Measurements from ENCODE around the gene STAT3. TPM values are rescaled to one million over a fixed set of nuclear protein-coding genes. Genes with fewer than 3 reads are reported as not detected.
A peak's percentile ranks its signal among the peaks of the same experiment; 100 is the strongest.

The STAT3 gene
- total RNA-seq, 1 donor from 2014 or later: 41.2 TPM

GRCh38 chr17:42290577-42290976 is 97.7 kb downstream of the STAT3 start:
- H3K4me3 Mint-ChIP-seq (ENCODE audit: low read depth): no peak overlapping the region

GRCh38 chr17:42289611-42290181 is 98.5 kb downstream of the STAT3 start:
- Mint-ChIP-seq H3K27ac (no peak overlapping the region), H3K4me3 (ENCODE audit: low read depth) (no peak overlapping the region), H3K9me3 (ENCODE audit: low read depth) (no peaks in the 10 kb centered on the region), H3K4me1 (ENCODE audit: low read depth) (peaks cover 1% of the 10 kb centered on the region), H3K27me3 (peaks cover 57% of the 10 kb centered on the region), H3K36me3 (ENCODE audit: insufficient read depth) (no peaks in the 10 kb centered on the region)
- TF ChIP-seq CTCF (IDR thresholded peaks at IDR 0.05; ENCODE audit: unreplicated experiment): no peak
- no peak for DNase-seq (ENCODE audit: low spot score, unreplicated experiment)

More at GRCh38 chr17:42290577-42290976, 97.7 kb downstream of the STAT3 start:
- peaks cover 1% of the 10 kb centered on the region for H3K4me1 Mint-ChIP-seq (ENCODE audit: low read depth)
- no peak for DNase-seq (ENCODE audit: low spot score, unreplicated experiment)
- TF ChIP-seq CTCF (IDR thresholded peaks at IDR 0.05; ENCODE audit: unreplicated experiment): no peak
- H3K9me3 Mint-ChIP-seq (ENCODE audit: low read depth): no peaks in the 10 kb centered on the region
- no peaks in the 10 kb centered on the region for H3K36me3 Mint-ChIP-seq (ENCODE audit: insufficient read depth)
- H3K27me3 Mint-ChIP-seq: peaks cover 60% of the 10 kb centered on the region
- no peak overlapping the region for H3K27ac Mint-ChIP-seq

GRCh38 chr17:42288803-42289610 is 99.2 kb downstream of the STAT3 start:
- Mint-ChIP-seq H3K27ac (no peak overlapping the region), H3K36me3 (ENCODE audit: insufficient read depth) (no peaks in the 10 kb centered on the region)
- TF ChIP-seq CTCF (IDR thresholded peaks at IDR 0.05; ENCODE audit: unreplicated experiment): no peak

GRCh38 chr17:42287977-42288802 is 100.1 kb downstream of the STAT3 start, which contains the start of gene STAT5A:
Gene STAT5A (plus strand): TSS chr17:42288498. CDS start chr17:42289412, 914 bp downstream.
- H3K27me3 Mint-ChIP-seq: peaks cover 49% of the 10 kb centered on the region
- TF ChIP-seq CTCF (IDR thresholded peaks at IDR 0.05; ENCODE audit: unreplicated experiment): no peak
- H3K27ac Mint-ChIP-seq: no peak within 1 kb of the TSS
- H3K9me3 Mint-ChIP-seq (ENCODE audit: low read depth): no peaks in the 10 kb centered on the region
- no peaks in the 10 kb centered on the region for H3K36me3 Mint-ChIP-seq (ENCODE audit: insufficient read depth)
- DNase-seq (ENCODE audit: low spot score, unreplicated experiment): peak; percentile 44
- H3K4me1 Mint-ChIP-seq (ENCODE audit: low read depth): peaks cover 1% of the 10 kb centered on the region
- peak within 1 kb of the TSS; percentile 53 for H3K4me3 Mint-ChIP-seq (ENCODE audit: low read depth)

More at GRCh38 chr17:42288803-42289610, 99.2 kb downstream of the STAT3 start:
- H3K9me3 Mint-ChIP-seq (ENCODE audit: low read depth): no peaks in the 10 kb centered on the region
- peaks cover 1% of the 10 kb centered on the region for H3K4me1 Mint-ChIP-seq (ENCODE audit: low read depth)
- no peak overlapping the region for H3K4me3 Mint-ChIP-seq (ENCODE audit: low read depth)
- peaks cover 53% of the 10 kb centered on the region for H3K27me3 Mint-ChIP-seq
- no peak for DNase-seq (ENCODE audit: low spot score, unreplicated experiment)
